ENCODE results near the gene C1GALT1.

DNA sequence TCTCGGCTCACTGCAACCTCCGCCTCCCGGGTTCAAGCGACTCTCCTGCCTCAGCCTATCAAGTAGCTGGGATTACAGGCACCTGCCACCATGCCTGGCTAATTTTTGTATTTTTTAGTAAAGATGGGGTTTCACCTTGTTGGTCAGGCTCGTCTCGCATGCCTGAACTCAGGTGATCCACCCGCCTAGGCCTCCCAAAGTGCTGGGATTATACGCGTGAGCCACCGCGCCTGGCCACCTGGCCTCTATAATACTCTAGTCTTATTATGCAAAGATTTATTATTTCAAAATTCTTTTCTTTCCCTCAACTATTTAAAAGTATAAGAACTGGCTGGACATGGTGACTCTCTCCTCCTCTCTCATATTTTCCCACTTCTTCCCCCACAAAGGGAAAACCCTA is 30.0 kb upstream of the C1GALT1 start:
- TF ChIP-seq, protein P1, sequence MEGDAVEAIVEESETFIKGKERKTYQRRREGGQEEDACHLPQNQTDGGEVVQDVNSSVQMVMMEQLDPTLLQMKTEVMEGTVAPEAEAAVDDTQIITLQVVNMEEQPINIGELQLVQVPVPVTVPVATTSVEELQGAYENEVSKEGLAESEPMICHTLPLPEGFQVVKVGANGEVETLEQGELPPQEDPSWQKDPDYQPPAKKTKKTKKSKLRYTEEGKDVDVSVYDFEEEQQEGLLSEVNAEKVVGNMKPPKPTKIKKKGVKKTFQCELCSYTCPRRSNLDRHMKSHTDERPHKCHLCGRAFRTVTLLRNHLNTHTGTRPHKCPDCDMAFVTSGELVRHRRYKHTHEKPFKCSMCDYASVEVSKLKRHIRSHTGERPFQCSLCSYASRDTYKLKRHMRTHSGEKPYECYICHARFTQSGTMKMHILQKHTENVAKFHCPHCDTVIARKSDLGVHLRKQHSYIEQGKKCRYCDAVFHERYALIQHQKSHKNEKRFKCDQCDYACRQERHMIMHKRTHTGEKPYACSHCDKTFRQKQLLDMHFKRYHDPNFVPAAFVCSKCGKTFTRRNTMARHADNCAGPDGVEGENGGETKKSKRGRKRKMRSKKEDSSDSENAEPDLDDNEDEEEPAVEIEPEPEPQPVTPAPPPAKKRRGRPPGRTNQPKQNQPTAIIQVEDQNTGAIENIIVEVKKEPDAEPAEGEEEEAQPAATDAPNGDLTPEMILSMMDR (IDR thresholded peaks at IDR 0.05): no peak
- TF ChIP-seq POLR2A (IDR thresholded peaks at IDR 0.05): no peak
